ENCODE measurements around the gene SPPL3. TPM values are rescaled to one million over a fixed set of nuclear protein-coding genes. Genes with fewer than 3 reads are reported as not detected.
"Not testable (repeated sequence)": the region's sequence is repeated elsewhere in the genome, so short reads cannot be mapped to it uniquely, and the experiment has no call there.

The SPPL3 gene
- polyA plus RNA-seq: 10 to 100 TPM in 2 of 4 donors, 1 to 10 TPM in 2; 8.4 to 57.8 (median 13.7) TPM
- long read RNA-seq, donor 1, full-length matches to known transcripts: 21 of 21 reads
- long read RNA-seq, donor 1, partial matches to known transcripts: 0 of 21 reads
- long read RNA-seq, donor 1, other reads (novel, unspliced or antisense): 0 of 21 reads
- long read RNA-seq, donor 2, full-length matches to known transcripts: 9 of 9 reads
- long read RNA-seq, donor 2, partial matches to known transcripts: 0 of 9 reads
- long read RNA-seq, donor 2, other reads (novel, unspliced or antisense): 0 of 9 reads
- long read RNA-seq, donor 3, full-length matches to known transcripts: 8 of 8 reads
- long read RNA-seq, donor 3, partial matches to known transcripts: 0 of 8 reads
- long read RNA-seq, donor 3, other reads (novel, unspliced or antisense): 0 of 8 reads
- long read RNA-seq, donor 4, full-length matches to known transcripts: 1 of 1 reads
- long read RNA-seq, donor 4, partial matches to known transcripts: 0 of 1 reads
- long read RNA-seq, donor 4, other reads (novel, unspliced or antisense): 0 of 1 reads
- long read RNA-seq, donor 5, full-length matches to known transcripts: 2 of 2 reads
- long read RNA-seq, donor 5, partial matches to known transcripts: 0 of 2 reads
- long read RNA-seq, donor 5, other reads (novel, unspliced or antisense): 0 of 2 reads
- long read RNA-seq, donor 6, full-length matches to known transcripts: 13 of 13 reads
- long read RNA-seq, donor 6, partial matches to known transcripts: 0 of 13 reads
- long read RNA-seq, donor 6, other reads (novel, unspliced or antisense): 0 of 13 reads
- long read RNA-seq, donor 7: 0 reads
- long read RNA-seq, donor 8, full-length matches to known transcripts: 1 of 1 reads
- long read RNA-seq, donor 8, partial matches to known transcripts: 0 of 1 reads
- long read RNA-seq, donor 8, other reads (novel, unspliced or antisense): 0 of 1 reads
- long read RNA-seq, donor 9, full-length matches to known transcripts: 1 of 1 reads
- long read RNA-seq, donor 9, partial matches to known transcripts: 0 of 1 reads
- long read RNA-seq, donor 9, other reads (novel, unspliced or antisense): 0 of 1 reads
- long read RNA-seq, donor 10, full-length matches to known transcripts: 9 of 9 reads
- long read RNA-seq, donor 10, partial matches to known transcripts: 0 of 9 reads
- long read RNA-seq, donor 10, other reads (novel, unspliced or antisense): 0 of 9 reads

- no peak for FAIRE-seq
- Histone ChIP-seq H3K4me3 (ENCODE audit: low read depth in 1 of 3, low read length in 3 of 3) (peak within 1 kb of the TSS; percentile 78 to 99 (median 98)), H3K27me3 (ENCODE audit: control insufficient read depth in 3 of 3, insufficient read depth in 3 of 3, low read length in 3 of 3) (no peaks in the 10 kb centered on the region), H3K36me3 (ENCODE audit: control insufficient read depth in 3 of 3, insufficient read depth in 2 of 3, low read depth in 1 of 3, low read length in 3 of 3) (peaks cover 0 to 12% (median 0%) of the 10 kb centered on the region in 3 donors), H3K9me3 (ENCODE audit: control insufficient read depth in 2 of 2, insufficient read depth in 1 of 2, low read depth in 1 of 2, low read length in 1 of 2) (no peaks in the 10 kb centered on the region), H3K4me1 (ENCODE audit: control insufficient read depth in 3 of 3, insufficient read depth in 2 of 3, low read depth in 1 of 3, low read length in 2 of 3) (peaks cover 0 to 11% (median 3%) of the 10 kb centered on the region in 3 donors), H3K27ac (ENCODE audit: low read depth in 1 of 3, low read length in 2 of 3) (peak within 1 kb of the TSS; percentile 73 to 97 (median 94))
- peak; percentile 90 to 95 for DNase-seq
- WGBS, 3 donors: 0 to 1% (median 0%) methylated on average over 5 to 66 of the region's 66 CpGs
Observed at GRCh38 chr12:120904197-120904773, at the start of gene SPPL3. SPPL3 (minus strand) TSS chr12:120904358; CDS start chr12:120903867, 491 bp downstream.

- Histone ChIP-seq H3K4me3 (ENCODE audit: low read depth in 1 of 3, low read length in 3 of 3) (no peak overlapping the region), H3K36me3 (ENCODE audit: control insufficient read depth in 3 of 3, insufficient read depth in 2 of 3, low read depth in 1 of 3, low read length in 3 of 3) (peaks cover 0 to 8% (median 0%) of the 10 kb centered on the region in 3 donors), H3K4me1 (ENCODE audit: control insufficient read depth in 3 of 3, insufficient read depth in 2 of 3, low read depth in 1 of 3, low read length in 2 of 3) (no peaks in the 10 kb centered on the region), H3K9me3 (ENCODE audit: control insufficient read depth in 2 of 2, insufficient read depth in 1 of 2, low read depth in 1 of 2, low read length in 1 of 2) (peaks cover 0 to 14% of the 10 kb centered on the region in 2 donors), H3K27ac (ENCODE audit: low read depth in 1 of 3, low read length in 2 of 3) (no peak overlapping the region), H3K27me3 (ENCODE audit: control insufficient read depth in 3 of 3, insufficient read depth in 3 of 3, low read length in 3 of 3) (no peaks in the 10 kb centered on the region)
- DNase-seq: no peak
- FAIRE-seq: no peak
- 90 to 98% (median 95%) methylated on average over 5 of the region's 5 CpGs for WGBS, 3 donors
Observed at GRCh38 chr12:120950807-120951206, 46.6 kb upstream of the SPPL3 start.

- H3K4me3 ChIP-seq (ENCODE audit: low read depth in 1 of 3, low read length in 3 of 3); H3K36me3 ChIP-seq (ENCODE audit: control insufficient read depth in 3 of 3, insufficient read depth in 2 of 3, low read depth in 1 of 3, low read length in 3 of 3); FAIRE-seq; H3K27ac ChIP-seq (ENCODE audit: low read depth in 1 of 3, low read length in 2 of 3); H3K4me1 ChIP-seq (ENCODE audit: control insufficient read depth in 3 of 3, insufficient read depth in 2 of 3, low read depth in 1 of 3, low read length in 2 of 3); DNase-seq; H3K27me3 ChIP-seq (ENCODE audit: control insufficient read depth in 3 of 3, insufficient read depth in 3 of 3, low read length in 3 of 3): not testable (repeated sequence)
- H3K9me3 ChIP-seq (ENCODE audit: control insufficient read depth in 2 of 2, insufficient read depth in 1 of 2, low read depth in 1 of 2, low read length in 1 of 2): peaks cover 0 to 13% of the 10 kb centered on the region in 2 donors
- WGBS, 3 donors: 92 to 97% (median 96%) methylated on average over 22 to 31 of the region's 31 CpGs
Observed at GRCh38 chr12:120950260-120950799, 46.2 kb upstream of the SPPL3 start.

- FAIRE-seq; H3K9me3 ChIP-seq (ENCODE audit: control insufficient read depth in 2 of 2, insufficient read depth in 1 of 2, low read depth in 1 of 2, low read length in 1 of 2); H3K4me1 ChIP-seq (ENCODE audit: control insufficient read depth in 3 of 3, insufficient read depth in 2 of 3, low read depth in 1 of 3, low read length in 2 of 3); H3K27me3 ChIP-seq (ENCODE audit: control insufficient read depth in 3 of 3, insufficient read depth in 3 of 3, low read length in 3 of 3); H3K27ac ChIP-seq (ENCODE audit: low read depth in 1 of 3, low read length in 2 of 3); H3K36me3 ChIP-seq (ENCODE audit: control insufficient read depth in 3 of 3, insufficient read depth in 2 of 3, low read depth in 1 of 3, low read length in 3 of 3); DNase-seq; H3K4me3 ChIP-seq (ENCODE audit: low read depth in 1 of 3, low read length in 3 of 3): not testable (repeated sequence)
- 75 to 82% (median 81%) methylated on average over 6 of the region's 6 CpGs for WGBS, 3 donors
Observed at GRCh38 chr12:120945516-120945915, 41.4 kb upstream of the SPPL3 start.

GRCh38 chr12:120944645-120945217 lies 40.6 kb upstream of the SPPL3 start:
- H3K36me3 ChIP-seq (ENCODE audit: control insufficient read depth in 3 of 3, insufficient read depth in 2 of 3, low read depth in 1 of 3, low read length in 3 of 3): peaks cover 0 to 6% (median 0%) of the 10 kb centered on the region in 3 donors
- no peak overlapping the region for H3K27ac ChIP-seq (ENCODE audit: low read depth in 1 of 3, low read length in 2 of 3)
- 40 to 49% (median 45%) methylated on average over 8 to 9 of the region's 9 CpGs for WGBS, 3 donors
- H3K4me1 ChIP-seq (ENCODE audit: control insufficient read depth in 3 of 3, insufficient read depth in 2 of 3, low read depth in 1 of 3, low read length in 2 of 3): no peaks in the 10 kb centered on the region
- no peak overlapping the region for H3K4me3 ChIP-seq (ENCODE audit: low read depth in 1 of 3, low read length in 3 of 3)
- FAIRE-seq (no peak), DNase-seq (peak; percentile 56 to 72)
- no peaks in the 10 kb centered on the region for H3K27me3 ChIP-seq (ENCODE audit: control insufficient read depth in 3 of 3, insufficient read depth in 3 of 3, low read length in 3 of 3)
- H3K9me3 ChIP-seq (ENCODE audit: control insufficient read depth in 2 of 2, insufficient read depth in 1 of 2, low read depth in 1 of 2, low read length in 1 of 2): peaks cover 0 to 7% of the 10 kb centered on the region in 2 donors

- no peaks in the 10 kb centered on the region for H3K27me3 ChIP-seq (ENCODE audit: control insufficient read depth in 3 of 3, insufficient read depth in 3 of 3, low read length in 3 of 3)
- peaks cover 0 to 3% of the 10 kb centered on the region in 2 donors for H3K9me3 ChIP-seq (ENCODE audit: control insufficient read depth in 2 of 2, insufficient read depth in 1 of 2, low read depth in 1 of 2, low read length in 1 of 2)
- DNase-seq (no peak), FAIRE-seq (no peak)
- 83 to 90% (median 83%) methylated on average over 3 of the region's 3 CpGs for WGBS, 3 donors
- H3K36me3 ChIP-seq (ENCODE audit: control insufficient read depth in 3 of 3, insufficient read depth in 2 of 3, low read depth in 1 of 3, low read length in 3 of 3): no peaks in the 10 kb centered on the region
- no peak overlapping the region for H3K4me3 ChIP-seq (ENCODE audit: low read depth in 1 of 3, low read length in 3 of 3)
- no peak overlapping the region for H3K27ac ChIP-seq (ENCODE audit: low read depth in 1 of 3, low read length in 2 of 3)
- no peaks in the 10 kb centered on the region for H3K4me1 ChIP-seq (ENCODE audit: control insufficient read depth in 3 of 3, insufficient read depth in 2 of 3, low read depth in 1 of 3, low read length in 2 of 3)
Observed at GRCh38 chr12:120943482-120943881, 39.3 kb upstream of the SPPL3 start.

GRCh38 chr12:120941846-120942405 lies 37.8 kb upstream of the SPPL3 start:
- WGBS, 3 donors: 48 to 55% (median 54%) methylated on average over 3 of the region's 3 CpGs
- Histone ChIP-seq H3K9me3 (ENCODE audit: control insufficient read depth in 2 of 2, insufficient read depth in 1 of 2, low read depth in 1 of 2, low read length in 1 of 2) (no peaks in the 10 kb centered on the region), H3K4me1 (ENCODE audit: control insufficient read depth in 3 of 3, insufficient read depth in 2 of 3, low read depth in 1 of 3, low read length in 2 of 3) (peaks cover 0 to 2% (median 0%) of the 10 kb centered on the region in 3 donors)

More at GRCh38 chr12:120941846-120942405, 37.8 kb upstream of the SPPL3 start:
- Histone ChIP-seq H3K36me3 (ENCODE audit: control insufficient read depth in 3 of 3, insufficient read depth in 2 of 3, low read depth in 1 of 3, low read length in 3 of 3) (no peaks in the 10 kb centered on the region), H3K27ac (ENCODE audit: low read depth in 1 of 3, low read length in 2 of 3) (no peak overlapping the region), H3K27me3 (ENCODE audit: control insufficient read depth in 3 of 3, insufficient read depth in 3 of 3, low read length in 3 of 3) (no peaks in the 10 kb centered on the region), H3K4me3 (ENCODE audit: low read depth in 1 of 3, low read length in 3 of 3) (no peak overlapping the region)
- no peak for FAIRE-seq
- no peak for DNase-seq

All from small intestine (tissue), 16 donors.